ENCODE results near the gene CCL24.
"Not testable (repeated sequence)": the region's sequence is repeated elsewhere in the genome, so short reads cannot be mapped to it uniquely, and the experiment has no call there.

Gene CCL24

GRCh38 chr7:75779035-75779434 lies 34.6 kb downstream of the CCL24 start:
- H3K4me3 ChIP-seq (ENCODE audit: low read depth, low read length); DNase-seq (ENCODE audit: low read depth): not testable (repeated sequence)

- H3K4me3 ChIP-seq (ENCODE audit: low read depth, low read length), result no peak overlapping the region
- peak; percentile 31; the same call in 1 of the 2 replicates for TF ChIP-seq MYC (IDR thresholded peaks at IDR 0.05; ENCODE audit: low read depth, low read length)
- TF ChIP-seq POLR2A (IDR thresholded peaks at IDR 0.05; ENCODE audit: extremely low read depth, insufficient read length), result no peak
- TF ChIP-seq, protein P1, sequence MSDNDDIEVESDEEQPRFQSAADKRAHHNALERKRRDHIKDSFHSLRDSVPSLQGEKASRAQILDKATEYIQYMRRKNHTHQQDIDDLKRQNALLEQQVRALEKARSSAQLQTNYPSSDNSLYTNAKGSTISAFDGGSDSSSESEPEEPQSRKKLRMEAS (IDR thresholded peaks at IDR 0.05; ENCODE audit: low read depth, low read length), result peak; percentile 47
- TF ChIP-seq, protein P2, sequence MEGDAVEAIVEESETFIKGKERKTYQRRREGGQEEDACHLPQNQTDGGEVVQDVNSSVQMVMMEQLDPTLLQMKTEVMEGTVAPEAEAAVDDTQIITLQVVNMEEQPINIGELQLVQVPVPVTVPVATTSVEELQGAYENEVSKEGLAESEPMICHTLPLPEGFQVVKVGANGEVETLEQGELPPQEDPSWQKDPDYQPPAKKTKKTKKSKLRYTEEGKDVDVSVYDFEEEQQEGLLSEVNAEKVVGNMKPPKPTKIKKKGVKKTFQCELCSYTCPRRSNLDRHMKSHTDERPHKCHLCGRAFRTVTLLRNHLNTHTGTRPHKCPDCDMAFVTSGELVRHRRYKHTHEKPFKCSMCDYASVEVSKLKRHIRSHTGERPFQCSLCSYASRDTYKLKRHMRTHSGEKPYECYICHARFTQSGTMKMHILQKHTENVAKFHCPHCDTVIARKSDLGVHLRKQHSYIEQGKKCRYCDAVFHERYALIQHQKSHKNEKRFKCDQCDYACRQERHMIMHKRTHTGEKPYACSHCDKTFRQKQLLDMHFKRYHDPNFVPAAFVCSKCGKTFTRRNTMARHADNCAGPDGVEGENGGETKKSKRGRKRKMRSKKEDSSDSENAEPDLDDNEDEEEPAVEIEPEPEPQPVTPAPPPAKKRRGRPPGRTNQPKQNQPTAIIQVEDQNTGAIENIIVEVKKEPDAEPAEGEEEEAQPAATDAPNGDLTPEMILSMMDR (IDR thresholded peaks at IDR 0.05; ENCODE audit: low read depth, low read length), result no peak
- DNase-seq (ENCODE audit: low read depth), result peak; percentile 86
These were observed 37.2 kb downstream of the CCL24 start for GRCh38 chr7:75776295-75776971.

DNA sequence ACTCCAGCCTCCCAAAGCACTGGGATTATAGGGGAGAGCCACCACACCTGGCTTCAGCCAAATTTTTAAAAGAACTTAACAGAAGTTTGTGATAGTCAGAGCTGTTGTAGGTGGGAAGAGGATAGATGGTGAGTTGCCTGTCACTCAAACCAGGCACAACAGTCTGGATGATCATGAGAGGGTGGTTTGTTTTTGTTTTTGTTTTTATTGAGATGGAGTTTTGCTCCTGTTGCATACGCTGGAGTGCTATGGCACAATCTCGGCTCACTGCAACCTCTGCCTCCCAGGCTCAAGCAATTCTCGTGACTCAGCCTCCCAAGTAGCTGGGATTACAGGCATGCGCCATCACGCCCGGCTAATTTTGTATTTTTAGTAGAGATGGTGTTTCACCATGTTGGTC lies 39.6 kb downstream of the CCL24 start:
- H3K4me3 ChIP-seq (ENCODE audit: low read depth, low read length), result not testable (repeated sequence)

DNA sequence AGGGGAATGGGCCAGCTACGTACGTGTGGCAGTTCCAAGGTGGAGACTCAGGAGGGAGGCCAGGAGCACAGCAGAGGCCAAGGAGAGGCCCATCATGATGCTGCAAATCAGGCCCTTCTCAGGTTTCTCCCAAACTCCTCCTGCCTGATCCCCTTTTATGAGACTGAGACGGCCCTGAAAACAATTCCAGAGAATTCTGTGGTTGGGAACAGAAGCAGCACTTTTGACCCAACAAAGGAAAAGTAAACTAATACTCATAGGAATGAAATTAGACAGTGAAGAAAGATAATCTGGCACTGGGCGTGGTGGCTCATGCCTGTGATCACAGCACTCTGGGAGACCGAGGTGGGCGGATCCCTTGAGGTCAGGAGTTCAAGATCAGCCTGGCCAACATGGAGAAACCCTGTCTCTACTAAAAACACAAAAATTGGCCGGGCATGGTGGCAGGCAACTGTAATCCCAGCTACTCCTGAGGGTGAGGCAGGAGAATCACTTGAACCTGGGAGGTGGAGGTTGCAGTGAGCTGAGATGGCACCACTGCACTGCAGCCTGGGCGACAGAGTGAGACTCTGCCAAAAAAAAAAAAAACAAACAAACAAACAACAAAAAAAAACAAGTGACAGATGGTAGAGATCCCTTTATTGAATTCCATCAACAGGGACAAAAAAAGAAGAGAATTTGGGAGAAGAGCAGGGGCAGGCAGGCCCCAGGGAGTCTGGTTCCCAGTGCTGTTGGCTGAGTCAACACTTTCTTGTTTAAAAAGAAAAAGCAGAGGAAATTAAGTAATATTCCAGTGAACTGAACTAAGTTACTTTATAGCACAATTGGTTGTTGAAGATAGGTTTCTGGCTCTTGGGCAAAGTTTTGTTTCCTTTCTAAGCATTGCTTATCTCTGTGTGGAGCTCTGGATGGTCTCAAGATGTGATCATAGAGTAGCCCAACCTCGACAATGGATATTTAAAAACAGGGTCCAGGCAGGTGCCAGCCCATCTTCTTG lies 41.2 kb downstream of the CCL24 start, which contains the start of gene CCL26:
Gene CCL26, minus strand, starts transcription at position 131 of the 997 bp plus-strand sequence. Its CDS starts 35 bp downstream, at position 96.
- DNase-seq (ENCODE audit: low read depth), result no peak
- TF ChIP-seq POLR2A (IDR thresholded peaks at IDR 0.05; ENCODE audit: extremely low read depth, insufficient read length), result no peak
- TF ChIP-seq MYC (IDR thresholded peaks at IDR 0.05; ENCODE audit: low read depth, low read length), result no peak
- TF ChIP-seq, protein P1 (IDR thresholded peaks at IDR 0.05; ENCODE audit: low read depth, low read length), result no peak
- H3K4me3 ChIP-seq (ENCODE audit: low read depth, low read length), result no peak within 1 kb of the TSS

More for the DNA sequence above, 39.6 kb downstream of the CCL24 start:
- not testable (repeated sequence) for DNase-seq (ENCODE audit: low read depth)

- no peak overlapping the region for H3K4me3 ChIP-seq (ENCODE audit: low read depth, low read length)
- TF ChIP-seq MYC (IDR thresholded peaks at IDR 0.05; ENCODE audit: low read depth, low read length) (no peak), POLR2A (IDR thresholded peaks at IDR 0.05; ENCODE audit: extremely low read depth, insufficient read length) (no peak)
- TF ChIP-seq, protein P2 (IDR thresholded peaks at IDR 0.05; ENCODE audit: low read depth, low read length), result no peak
- TF ChIP-seq, protein P1 (IDR thresholded peaks at IDR 0.05; ENCODE audit: low read depth, low read length), result no peak
- DNase-seq (ENCODE audit: low read depth), result peak; percentile 34
These were observed 42.4 kb downstream of the CCL24 start for GRCh38 chr7:75771224-75771623.

DNA sequence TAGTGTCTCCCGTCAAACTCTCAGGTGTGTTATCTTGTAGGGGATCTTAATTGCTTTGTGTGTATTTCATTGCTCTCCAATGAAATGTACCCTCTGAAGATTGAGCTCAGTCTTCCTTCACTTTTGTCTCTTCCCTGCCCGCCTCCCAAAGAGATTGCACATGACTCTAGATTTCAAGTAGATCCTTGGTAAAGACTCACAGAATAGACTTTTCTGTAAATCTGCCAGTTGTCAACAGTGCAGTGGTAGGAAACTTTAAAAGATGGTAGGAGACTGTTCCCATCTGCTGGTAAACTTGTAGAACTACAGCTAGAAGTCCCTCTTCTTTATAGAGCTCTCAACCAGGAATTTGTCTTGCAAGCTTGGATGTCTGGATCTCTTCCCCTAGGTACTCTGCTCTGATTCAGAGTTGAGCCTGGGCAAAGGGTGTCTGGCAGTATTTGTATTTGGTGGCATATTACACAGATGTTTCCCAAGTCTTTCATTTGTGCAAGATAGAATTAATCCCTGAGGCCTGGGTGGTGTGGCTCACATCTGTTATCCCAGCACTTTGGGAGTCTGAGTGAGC lies 51.2 kb downstream of the CCL24 start:
- TF ChIP-seq, protein P1 (IDR thresholded peaks at IDR 0.05; ENCODE audit: low read depth, low read length), result 0 out of 2 replicates have a peak, but pooled peaks have one; percentile 25
- TF ChIP-seq, protein P2 (IDR thresholded peaks at IDR 0.05; ENCODE audit: low read depth, low read length), result peak; percentile 84
- TF ChIP-seq MYC (IDR thresholded peaks at IDR 0.05; ENCODE audit: low read depth, low read length), result no peak
- TF ChIP-seq POLR2A (IDR thresholded peaks at IDR 0.05; ENCODE audit: extremely low read depth, insufficient read length), result no peak
- DNase-seq (ENCODE audit: low read depth), result peak; percentile 82
- no peak overlapping the region for H3K4me3 ChIP-seq (ENCODE audit: low read depth, low read length)

GRCh38 chr7:75761801-75762200 lies 51.8 kb downstream of the CCL24 start:
- H3K4me3 ChIP-seq (ENCODE audit: low read depth, low read length), result not testable (repeated sequence)
- peak; percentile 31 for DNase-seq (ENCODE audit: low read depth)

Measured in NB4 (cell line).